KOPT-K1 (cell line): ENCODE data around the gene TUBA4B.
"Not testable (repeated sequence)": the region's sequence is repeated elsewhere in the genome, so short reads cannot be mapped to it uniquely, and the experiment has no call there.

ENCODE experiments used
- H3K27ac ChIP-seq: fragments of 200-600 bp; sonication (generic); 2 replicates; pipeline ENCODE4 v1.5.1; 2016; ENCODE audit warnings: antibody characterized with exemption, mild to moderate bottlenecking, low read depth, low read length; ENCODE audit not compliant: poor library complexity, severe bottlenecking
- H3K36me3 ChIP-seq: fragments of 200-600 bp; sonication (generic); 2 replicates; pipeline ENCODE4 v1.5.1; 2017; ENCODE audit warnings: antibody characterized with exemption, mild to moderate bottlenecking, low read length, moderate library complexity; ENCODE audit not compliant: insufficient read depth
- H3K9me3 ChIP-seq: fragments of 200-600 bp; sonication (generic); 2 replicates; pipeline ENCODE4 v1.5.1; 2017; ENCODE audit warnings: antibody characterized with exemption, low read length, mild to moderate bottlenecking; ENCODE audit not compliant: insufficient read depth, poor library complexity, severe bottlenecking

The TUBA4B gene

GRCh38 chr2:219252084-219252483, 959 bp upstream of the TUBA4B start:
- no peak overlapping the region for H3K27ac ChIP-seq
- H3K9me3 ChIP-seq, result no peaks in the 10 kb centered on the region
- no peaks in the 10 kb centered on the region for H3K36me3 ChIP-seq

DNA sequence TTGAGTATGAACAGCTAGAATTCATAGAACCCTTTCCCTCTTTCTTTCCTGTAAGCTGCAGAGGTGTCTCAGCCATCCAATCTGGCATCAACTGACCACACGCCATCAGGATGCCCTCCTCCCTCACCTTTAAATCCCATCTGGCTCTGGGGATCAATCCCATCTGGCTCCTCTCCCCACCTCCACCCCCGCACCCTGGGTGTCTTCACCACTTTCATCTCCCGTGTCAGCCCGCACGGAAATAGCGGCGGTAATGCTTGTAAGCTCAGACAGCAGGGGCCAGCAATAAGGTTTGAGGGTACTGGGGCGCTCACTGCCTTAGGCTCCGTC, 508 bp upstream of the TUBA4B start:
- no peak overlapping the region for H3K27ac ChIP-seq
- no peaks in the 10 kb centered on the region for H3K36me3 ChIP-seq
- no peaks in the 10 kb centered on the region for H3K9me3 ChIP-seq

DNA sequence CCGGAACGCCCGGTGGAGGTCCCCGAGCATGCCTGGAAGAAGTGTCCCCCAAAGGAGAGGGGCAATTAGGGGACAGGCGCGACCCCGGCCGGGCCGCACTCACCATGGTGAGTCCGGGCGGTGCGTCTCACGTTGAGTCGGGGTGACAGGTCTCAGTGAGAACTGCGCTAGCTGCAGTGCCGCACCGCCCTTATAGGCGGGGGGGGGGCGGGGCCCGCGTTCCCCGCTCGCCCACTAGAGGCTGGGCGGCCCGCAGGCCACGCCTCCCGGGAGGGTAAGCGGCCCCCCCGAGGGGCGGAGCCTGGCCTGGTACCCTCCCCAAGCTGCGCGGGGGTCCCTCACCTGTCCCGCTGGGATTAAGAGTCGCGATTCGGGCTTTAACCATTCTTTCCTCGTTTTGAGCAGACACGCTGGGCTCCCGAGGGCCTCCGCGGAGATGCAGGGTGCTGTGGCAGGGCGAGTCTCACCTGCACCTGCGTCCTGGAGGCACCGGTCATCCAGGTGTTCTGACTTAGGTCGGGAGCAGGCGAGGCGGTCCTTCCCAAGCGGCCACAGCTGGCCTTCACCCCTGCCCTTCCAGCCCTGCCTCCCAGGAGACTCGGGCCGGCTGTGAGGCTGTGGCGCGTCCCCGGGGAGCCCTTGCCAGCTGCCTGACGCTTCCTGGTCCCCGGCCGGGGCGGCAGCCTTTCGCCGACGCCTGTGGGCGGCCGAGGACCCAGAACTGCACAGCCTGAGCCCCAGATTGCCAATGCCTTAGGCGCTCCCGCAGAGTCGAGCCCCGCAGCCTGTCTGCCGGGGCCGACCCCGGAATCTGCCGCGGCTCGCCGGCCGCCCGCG, 928 bp downstream of the TUBA4B start, which contains the start of gene TUBA4A:
Gene TUBA4A (minus strand): TSS at position 166 of the 837 bp plus-strand sequence. CDS start 60 bp downstream, at position 106.
- no peak within 1 kb of the TSS for H3K27ac ChIP-seq

DNA sequence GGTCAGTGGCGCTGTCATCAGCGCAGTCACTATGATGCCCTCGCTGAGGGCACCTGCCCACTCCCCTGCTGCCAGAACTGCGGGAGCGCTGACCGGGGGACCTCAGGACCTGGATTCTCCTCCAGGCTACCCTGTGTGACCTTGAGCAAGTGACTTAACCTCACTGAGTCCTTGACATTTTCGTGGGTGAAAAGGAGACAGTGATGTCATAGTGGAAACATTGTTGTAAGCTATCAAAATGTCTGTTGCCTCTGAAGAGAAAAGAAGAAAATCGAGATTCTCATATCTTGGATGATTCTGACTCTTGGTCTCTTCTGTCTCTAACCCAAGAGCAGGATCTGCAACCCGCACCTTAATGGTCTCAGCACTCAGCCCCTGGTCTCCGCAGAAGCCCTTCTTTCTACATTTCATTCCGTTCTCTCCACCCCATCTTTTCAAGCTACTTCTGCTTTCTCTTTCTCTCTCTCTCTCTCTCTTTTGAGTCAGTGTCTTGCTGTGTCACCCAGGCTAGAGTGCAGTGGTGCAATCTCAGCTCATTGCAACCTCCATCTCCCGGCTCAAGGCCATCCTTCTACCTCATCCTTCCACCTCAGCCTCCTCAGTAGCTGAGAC, 1.7 kb downstream of the TUBA4B start:
- H3K36me3 ChIP-seq, result no peaks in the 10 kb centered on the region
- H3K9me3 ChIP-seq, result no peaks in the 10 kb centered on the region
- H3K27ac ChIP-seq, result no peak overlapping the region

More for the DNA sequence above, 928 bp downstream of the TUBA4B start, which contains the start of gene TUBA4A:
- Histone ChIP-seq H3K36me3 (no peaks in the 10 kb centered on the region), H3K9me3 (no peaks in the 10 kb centered on the region)

DNA sequence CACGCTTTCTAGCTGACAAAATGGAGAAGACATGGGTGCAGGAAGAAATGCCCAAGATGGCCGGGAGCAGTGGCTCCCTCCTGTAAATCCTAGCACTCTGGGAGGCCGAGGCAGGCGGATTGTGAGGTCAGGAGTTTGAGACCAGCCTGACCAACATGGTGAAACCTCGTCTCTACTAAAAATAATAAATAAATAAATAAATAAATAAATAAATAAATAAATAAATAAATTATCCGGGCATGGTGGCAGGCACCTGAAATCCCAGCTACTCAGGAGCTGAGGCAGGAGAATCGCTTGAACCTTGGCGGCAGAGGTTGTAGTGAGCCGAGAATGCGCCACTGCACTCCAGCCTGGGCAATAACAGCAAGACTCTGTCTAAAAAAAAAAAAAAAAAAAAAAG, 5.9 kb downstream of the TUBA4B start:
- not testable (repeated sequence) for H3K27ac ChIP-seq

GRCh38 chr2:219261024-219261855, 8.2 kb downstream of the TUBA4B start:
- Histone ChIP-seq H3K27ac (no peak overlapping the region), H3K36me3 (no peaks in the 10 kb centered on the region), H3K9me3 (no peaks in the 10 kb centered on the region)

More for the DNA sequence above, 5.9 kb downstream of the TUBA4B start:
- not testable (repeated sequence) for H3K9me3 ChIP-seq, H3K36me3 ChIP-seq

- no peak overlapping the region for H3K27ac ChIP-seq
- no peaks in the 10 kb centered on the region for H3K36me3 ChIP-seq
- no peaks in the 10 kb centered on the region for H3K9me3 ChIP-seq
Measured at GRCh38 chr2:219266232-219266631, 13.2 kb downstream of the TUBA4B start.

DNA sequence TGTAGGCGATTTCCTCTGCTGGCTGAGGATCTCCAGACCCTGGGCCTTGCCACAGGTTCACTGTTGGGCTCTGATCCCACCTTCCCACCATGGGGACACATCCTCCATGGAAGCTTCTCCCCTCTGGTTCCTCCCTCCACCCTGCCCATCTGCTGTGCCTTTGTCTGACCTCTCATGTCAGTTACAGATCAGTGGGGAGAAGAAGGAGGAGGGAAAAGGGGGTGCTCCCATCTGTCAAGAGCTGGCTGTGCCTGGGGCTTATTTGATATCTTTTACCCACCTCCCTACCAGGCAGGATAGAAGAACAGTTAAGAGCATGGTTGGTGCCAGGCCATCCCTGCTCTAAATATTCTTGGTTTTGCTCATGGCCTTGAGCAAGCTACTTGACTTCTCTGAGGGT, 13.8 kb downstream of the TUBA4B start:
- Histone ChIP-seq H3K36me3 (no peaks in the 10 kb centered on the region), H3K27ac (no peak overlapping the region), H3K9me3 (no peaks in the 10 kb centered on the region)

GRCh38 chr2:219268294-219268693, 15.3 kb downstream of the TUBA4B start:
- Histone ChIP-seq H3K27ac (no peak overlapping the region), H3K36me3 (no peaks in the 10 kb centered on the region), H3K9me3 (no peaks in the 10 kb centered on the region)

DNA sequence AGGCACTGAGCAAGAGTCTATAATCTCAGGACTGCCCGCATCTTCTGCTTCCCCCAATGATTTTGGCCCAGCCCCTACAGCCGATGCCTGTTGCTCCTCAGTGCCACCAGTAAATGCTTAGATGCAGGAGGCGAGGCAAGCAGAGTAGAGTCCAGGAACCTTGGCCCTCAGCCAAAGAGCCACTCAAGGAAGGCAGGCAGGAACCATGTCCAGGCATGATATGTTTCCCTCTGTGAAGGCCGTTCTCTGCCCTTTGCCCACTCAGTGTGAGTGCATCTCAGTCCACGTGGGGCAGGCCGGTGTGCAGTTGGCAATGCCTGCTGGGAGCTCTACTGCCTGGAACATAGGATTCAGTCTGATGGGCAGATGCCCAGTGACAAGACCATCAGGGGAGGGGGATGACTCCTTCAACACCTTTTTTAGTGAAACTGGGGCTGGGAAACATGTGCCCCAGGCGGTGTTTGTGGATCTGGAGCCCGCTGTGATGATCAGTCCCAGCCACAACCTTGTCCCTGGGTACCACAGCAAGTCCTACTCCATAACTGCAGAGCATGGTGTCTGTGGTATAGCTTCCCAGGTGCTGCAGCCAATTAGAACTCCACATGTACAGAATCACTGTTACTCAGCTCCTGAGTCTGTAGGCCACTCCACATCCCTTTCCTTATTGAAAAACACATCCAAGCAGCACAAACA, 16.5 kb downstream of the TUBA4B start:
- no peaks in the 10 kb centered on the region for H3K36me3 ChIP-seq

GRCh38 chr2:219270055-219270372, 17.0 kb downstream of the TUBA4B start:
- Histone ChIP-seq H3K27ac (no peak overlapping the region), H3K36me3 (no peaks in the 10 kb centered on the region)

More for the DNA sequence above, 16.5 kb downstream of the TUBA4B start:
- Histone ChIP-seq H3K9me3 (no peaks in the 10 kb centered on the region), H3K27ac (no peak overlapping the region)

GRCh38 chr2:219271021-219271420, 18.0 kb downstream of the TUBA4B start:
- Histone ChIP-seq H3K9me3 (no peaks in the 10 kb centered on the region), H3K36me3 (no peaks in the 10 kb centered on the region), H3K27ac (no peak overlapping the region)

More at GRCh38 chr2:219270055-219270372, 17.0 kb downstream of the TUBA4B start:
- H3K9me3 ChIP-seq, result no peaks in the 10 kb centered on the region

DNA sequence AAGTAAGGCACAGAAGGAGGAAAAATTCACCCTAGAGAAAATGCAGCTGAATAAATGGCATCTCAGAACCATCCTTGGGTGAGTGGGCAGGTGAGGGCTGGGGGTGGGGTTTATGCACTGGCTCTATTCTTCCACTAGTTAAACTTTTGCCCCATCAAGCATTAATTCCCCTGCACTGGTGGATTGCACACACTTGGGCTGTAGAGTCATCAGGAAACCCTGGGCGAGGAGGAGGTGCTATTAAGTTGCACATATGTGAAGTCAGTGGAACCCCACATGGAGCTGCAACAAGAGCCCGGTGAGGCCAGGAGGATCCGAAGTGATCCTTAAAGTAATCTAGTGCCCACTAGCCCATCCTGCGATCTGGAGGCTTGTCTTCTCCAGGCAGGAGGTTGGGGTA, 19.3 kb downstream of the TUBA4B start:
- no peak overlapping the region for H3K27ac ChIP-seq
- no peaks in the 10 kb centered on the region for H3K36me3 ChIP-seq
- no peaks in the 10 kb centered on the region for H3K9me3 ChIP-seq

- Histone ChIP-seq H3K9me3 (no peaks in the 10 kb centered on the region), H3K27ac (no peak overlapping the region)
Measured at GRCh38 chr2:219272995-219273394, 20.0 kb downstream of the TUBA4B start.

GRCh38 chr2:219273937-219274336, 20.9 kb downstream of the TUBA4B start:
- Histone ChIP-seq H3K9me3 (no peaks in the 10 kb centered on the region), H3K36me3 (no peaks in the 10 kb centered on the region), H3K27ac (no peak overlapping the region)

More at GRCh38 chr2:219272995-219273394, 20.0 kb downstream of the TUBA4B start:
- no peaks in the 10 kb centered on the region for H3K36me3 ChIP-seq
